Measurements from ENCODE around the gene CDH1. TPM values are rescaled to one million over a fixed set of nuclear protein-coding genes. Genes with fewer than 3 reads are reported as not detected.

Gene CDH1
- total RNA-seq, 4 donors from 2014 or later: 17.9 to 32.9 (median 20.2) TPM

GRCh38 chr16:68860978-68861892 lies 124.1 kb downstream of the CDH1 start:
- Histone ChIP-seq H3K36me3 (peaks cover 0 to 63% (median 8%) of the 10 kb centered on the region in 3 donors), H3K4me1 (no peaks in the 10 kb centered on the region), H3K27me3 (no peaks in the 10 kb centered on the region), H3K9me3 (peaks cover 0 to 8% (median 0%) of the 10 kb centered on the region in 4 donors), H3K4me3 (no peak overlapping the region), H3K27ac (no peak overlapping the region)
- 90 to 94% methylated on average over 15 of the region's 15 CpGs for WGBS, 2 donors
- TF ChIP-seq EP300 (IDR thresholded peaks at IDR 0.05) (no peak), POLR2A (IDR thresholded peaks at IDR 0.05) (no peak), CTCF (IDR thresholded peaks at IDR 0.05) (no peak)
- DNase-seq (ENCODE audit: low spot score in 2 of 2): no peak

GRCh38 chr16:68866933-68867332 lies 129.8 kb downstream of the CDH1 start:
- Histone ChIP-seq H3K27ac (no peak overlapping the region), H3K4me3 (no peak overlapping the region), H3K36me3 (peaks cover 0 to 96% (median 5%) of the 10 kb centered on the region in 3 donors), H3K9me3 (peaks cover 0 to 3% (median 0%) of the 10 kb centered on the region in 4 donors), H3K4me1 (no peaks in the 10 kb centered on the region), H3K27me3 (no peaks in the 10 kb centered on the region)
- DNase-seq (ENCODE audit: low spot score in 2 of 2): no peak
- 91 to 92% methylated on average over 6 of the region's 6 CpGs for WGBS, 2 donors
- TF ChIP-seq POLR2A (IDR thresholded peaks at IDR 0.05) (no peak), EP300 (IDR thresholded peaks at IDR 0.05) (no peak), CTCF (IDR thresholded peaks at IDR 0.05) (no peak)

- Histone ChIP-seq H3K36me3 (peaks cover 0 to 96% (median 5%) of the 10 kb centered on the region in 3 donors), H3K27me3 (no peaks in the 10 kb centered on the region), H3K4me1 (no peaks in the 10 kb centered on the region), H3K4me3 (no peak overlapping the region), H3K27ac (no peak overlapping the region), H3K9me3 (peaks cover 0 to 3% (median 0%) of the 10 kb centered on the region in 4 donors)
- 77 to 81% methylated on average over 4 of the region's 4 CpGs for WGBS, 2 donors
- DNase-seq (ENCODE audit: low spot score in 2 of 2): no peak
- TF ChIP-seq EP300 (IDR thresholded peaks at IDR 0.05) (no peak), CTCF (IDR thresholded peaks at IDR 0.05) (no peak), POLR2A (IDR thresholded peaks at IDR 0.05) (no peak)
Observed at GRCh38 chr16:68869492-68870088, 132.5 kb downstream of the CDH1 start.

- Histone ChIP-seq H3K27me3 (no peaks in the 10 kb centered on the region), H3K4me1 (no peaks in the 10 kb centered on the region), H3K4me3 (no peak overlapping the region), H3K9me3 (peaks cover 0 to 3% (median 0%) of the 10 kb centered on the region in 4 donors), H3K36me3 (peaks cover 0 to 100% (median 4%) of the 10 kb centered on the region in 3 donors), H3K27ac (no peak overlapping the region)
- DNase-seq (ENCODE audit: low spot score in 2 of 2): no peak
- WGBS, 2 donors: 54 to 62% methylated on average over 7 of the region's 7 CpGs
- TF ChIP-seq EP300 (IDR thresholded peaks at IDR 0.05) (no peak), CTCF (IDR thresholded peaks at IDR 0.05) (no peak), POLR2A (IDR thresholded peaks at IDR 0.05) (no peak)
Observed at GRCh38 chr16:68873635-68874471, 136.8 kb downstream of the CDH1 start.

All from tibial nerve (tissue), 4 donors.